H1 (cell line): ENCODE data around the gene OR9I1. TPM values are rescaled to one million over a fixed set of nuclear protein-coding genes. Genes with fewer than 3 reads are reported as not detected.

Source experiments
- BCL11A ChIP-seq, 2 experiments: IDR thresholded peaks; one replicate each; pipeline ENCODE4 v1.6.1; 2011; ENCODE audit warnings: low read depth in 2 of 2, low read length in 2 of 2, mild to moderate bottlenecking in 2 of 2
- CREB1 ChIP-seq: IDR thresholded peaks from 2 replicates; pipeline ENCODE4 v1.6.1; 2012; ENCODE audit warnings: inconsistent platforms
- HDAC6 ChIP-seq: IDR thresholded peaks from one replicate; pipeline ENCODE4 v1.7.1; 2012; ENCODE audit warnings: low read depth, mild to moderate bottlenecking, inconsistent platforms, low read length, moderate library complexity
- JUND ChIP-seq: IDR thresholded peaks from 2 replicates; pipeline ENCODE4 v1.6.1; 2011; ENCODE audit warnings: mild to moderate bottlenecking, improper control_type of control experiment, low read length
- NRF1 ChIP-seq: IDR thresholded peaks from 2 replicates; pipeline ENCODE4 v1.6.1; 2011; ENCODE audit warnings: mild to moderate bottlenecking, low read depth, low read length, improper control_type of control experiment
- POU5F1 ChIP-seq: IDR thresholded peaks from 2 replicates; pipeline ENCODE4 v1.6.1; 2011; ENCODE audit warnings: low read depth, mild to moderate bottlenecking, low read length, moderate library complexity
- RNF2 ChIP-seq: fragments of 200-900, 300-1000 bp; sonication (generic); IDR thresholded peaks from 2 replicates; pipeline ENCODE4 v1.7.1; 2016; ENCODE audit warnings: borderline replicate concordance, low read depth, mild to moderate bottlenecking, antibody characterized with exemption, low read length; ENCODE audit not compliant: poor library complexity, severe bottlenecking; ENCODE audit errors: missing control alignments
- SIN3A ChIP-seq, 2 experiments: IDR thresholded peaks in 1 of 2; conservative IDR thresholded peaks in 1 of 2; 2 replicates each; pipeline ENCODE4 v1.6.1; 2011 to 2012; ENCODE audit warnings: low read length in 2 of 2, improper control_type of control experiment in 1 of 2, low read depth in 1 of 2, mild to moderate bottlenecking in 1 of 2
- SRF ChIP-seq: IDR thresholded peaks from 2 replicates; pipeline ENCODE4 v1.6.1; 2011; ENCODE audit warnings: mild to moderate bottlenecking, low read depth, low read length, moderate library complexity
- polyA plus RNA-seq, 7 experiments: library from polyadenylated mRNA; depleted of rRNA in 3 of 7; stranded (reverse) in 5 of 7; unstranded in 2 of 7; fragments of >200 nt in 5 of 7; fragments of 200-250 nt in 2 of 7; gene quantifications; 1 replicate in 5 of 7; 2 replicates in 1 of 7; 4 replicates in 1 of 7; pipeline versions ENCODE4 v1.2.1 to v1.2.3, GENCODE V29; 2011 to 2013; ENCODE audit warnings: missing spikeins in 2 of 7, mixed read lengths in 2 of 7
- total RNA-seq: library from RNA; stranded (reverse); fragmentation: NEBNext Ultra II Directional; extraction: Animal tissue kit (Norgen Biotek cat#: 25700); gene quantifications from 2 replicates; pipeline ENCODE4 v1.2.1, GENCODE V29; 2021
- TF ChIP-seq, protein P1 (sequence below): fragments of 300-600 bp; sonication (generic); IDR thresholded peaks from 2 replicates; pipeline ENCODE4 v1.7.1; 2012; ENCODE audit warnings: low read length, moderate library complexity, mild to moderate bottlenecking, inconsistent platforms; ENCODE audit not compliant: insufficient replicate concordance
- TF ChIP-seq, protein P2 (sequence below): IDR thresholded peaks from 2 replicates; pipeline ENCODE4 v1.6.1; 2011; ENCODE audit warnings: low read length, improper control_type of control experiment

Gene OR9I1
- total and polyA plus RNA-seq, 2 of the 8 experiments (the other 6 are each of a cell fraction or from before 2014, with no cell fraction given) = not detected

DNA sequence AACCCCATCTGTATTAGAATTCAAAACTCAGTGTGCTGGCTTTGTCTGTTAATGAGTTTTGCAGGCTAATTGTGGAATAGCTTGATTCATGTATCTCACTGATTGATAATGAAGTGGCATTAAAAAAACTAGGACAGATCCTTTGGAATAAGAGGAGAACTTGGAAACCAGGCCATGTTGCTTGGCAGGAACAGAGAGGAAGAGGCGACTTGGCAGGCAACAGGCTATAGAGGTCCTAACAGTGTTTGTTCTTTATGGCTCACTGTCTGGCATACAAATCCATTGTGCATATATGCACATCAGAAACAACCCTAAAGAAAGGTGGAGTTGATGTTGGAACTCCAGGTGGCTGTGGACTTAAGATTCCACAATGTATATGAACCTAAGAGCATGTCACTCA is 17.4 kb upstream of the OR9I1 start (continued):
- TF ChIP-seq, protein P1, sequence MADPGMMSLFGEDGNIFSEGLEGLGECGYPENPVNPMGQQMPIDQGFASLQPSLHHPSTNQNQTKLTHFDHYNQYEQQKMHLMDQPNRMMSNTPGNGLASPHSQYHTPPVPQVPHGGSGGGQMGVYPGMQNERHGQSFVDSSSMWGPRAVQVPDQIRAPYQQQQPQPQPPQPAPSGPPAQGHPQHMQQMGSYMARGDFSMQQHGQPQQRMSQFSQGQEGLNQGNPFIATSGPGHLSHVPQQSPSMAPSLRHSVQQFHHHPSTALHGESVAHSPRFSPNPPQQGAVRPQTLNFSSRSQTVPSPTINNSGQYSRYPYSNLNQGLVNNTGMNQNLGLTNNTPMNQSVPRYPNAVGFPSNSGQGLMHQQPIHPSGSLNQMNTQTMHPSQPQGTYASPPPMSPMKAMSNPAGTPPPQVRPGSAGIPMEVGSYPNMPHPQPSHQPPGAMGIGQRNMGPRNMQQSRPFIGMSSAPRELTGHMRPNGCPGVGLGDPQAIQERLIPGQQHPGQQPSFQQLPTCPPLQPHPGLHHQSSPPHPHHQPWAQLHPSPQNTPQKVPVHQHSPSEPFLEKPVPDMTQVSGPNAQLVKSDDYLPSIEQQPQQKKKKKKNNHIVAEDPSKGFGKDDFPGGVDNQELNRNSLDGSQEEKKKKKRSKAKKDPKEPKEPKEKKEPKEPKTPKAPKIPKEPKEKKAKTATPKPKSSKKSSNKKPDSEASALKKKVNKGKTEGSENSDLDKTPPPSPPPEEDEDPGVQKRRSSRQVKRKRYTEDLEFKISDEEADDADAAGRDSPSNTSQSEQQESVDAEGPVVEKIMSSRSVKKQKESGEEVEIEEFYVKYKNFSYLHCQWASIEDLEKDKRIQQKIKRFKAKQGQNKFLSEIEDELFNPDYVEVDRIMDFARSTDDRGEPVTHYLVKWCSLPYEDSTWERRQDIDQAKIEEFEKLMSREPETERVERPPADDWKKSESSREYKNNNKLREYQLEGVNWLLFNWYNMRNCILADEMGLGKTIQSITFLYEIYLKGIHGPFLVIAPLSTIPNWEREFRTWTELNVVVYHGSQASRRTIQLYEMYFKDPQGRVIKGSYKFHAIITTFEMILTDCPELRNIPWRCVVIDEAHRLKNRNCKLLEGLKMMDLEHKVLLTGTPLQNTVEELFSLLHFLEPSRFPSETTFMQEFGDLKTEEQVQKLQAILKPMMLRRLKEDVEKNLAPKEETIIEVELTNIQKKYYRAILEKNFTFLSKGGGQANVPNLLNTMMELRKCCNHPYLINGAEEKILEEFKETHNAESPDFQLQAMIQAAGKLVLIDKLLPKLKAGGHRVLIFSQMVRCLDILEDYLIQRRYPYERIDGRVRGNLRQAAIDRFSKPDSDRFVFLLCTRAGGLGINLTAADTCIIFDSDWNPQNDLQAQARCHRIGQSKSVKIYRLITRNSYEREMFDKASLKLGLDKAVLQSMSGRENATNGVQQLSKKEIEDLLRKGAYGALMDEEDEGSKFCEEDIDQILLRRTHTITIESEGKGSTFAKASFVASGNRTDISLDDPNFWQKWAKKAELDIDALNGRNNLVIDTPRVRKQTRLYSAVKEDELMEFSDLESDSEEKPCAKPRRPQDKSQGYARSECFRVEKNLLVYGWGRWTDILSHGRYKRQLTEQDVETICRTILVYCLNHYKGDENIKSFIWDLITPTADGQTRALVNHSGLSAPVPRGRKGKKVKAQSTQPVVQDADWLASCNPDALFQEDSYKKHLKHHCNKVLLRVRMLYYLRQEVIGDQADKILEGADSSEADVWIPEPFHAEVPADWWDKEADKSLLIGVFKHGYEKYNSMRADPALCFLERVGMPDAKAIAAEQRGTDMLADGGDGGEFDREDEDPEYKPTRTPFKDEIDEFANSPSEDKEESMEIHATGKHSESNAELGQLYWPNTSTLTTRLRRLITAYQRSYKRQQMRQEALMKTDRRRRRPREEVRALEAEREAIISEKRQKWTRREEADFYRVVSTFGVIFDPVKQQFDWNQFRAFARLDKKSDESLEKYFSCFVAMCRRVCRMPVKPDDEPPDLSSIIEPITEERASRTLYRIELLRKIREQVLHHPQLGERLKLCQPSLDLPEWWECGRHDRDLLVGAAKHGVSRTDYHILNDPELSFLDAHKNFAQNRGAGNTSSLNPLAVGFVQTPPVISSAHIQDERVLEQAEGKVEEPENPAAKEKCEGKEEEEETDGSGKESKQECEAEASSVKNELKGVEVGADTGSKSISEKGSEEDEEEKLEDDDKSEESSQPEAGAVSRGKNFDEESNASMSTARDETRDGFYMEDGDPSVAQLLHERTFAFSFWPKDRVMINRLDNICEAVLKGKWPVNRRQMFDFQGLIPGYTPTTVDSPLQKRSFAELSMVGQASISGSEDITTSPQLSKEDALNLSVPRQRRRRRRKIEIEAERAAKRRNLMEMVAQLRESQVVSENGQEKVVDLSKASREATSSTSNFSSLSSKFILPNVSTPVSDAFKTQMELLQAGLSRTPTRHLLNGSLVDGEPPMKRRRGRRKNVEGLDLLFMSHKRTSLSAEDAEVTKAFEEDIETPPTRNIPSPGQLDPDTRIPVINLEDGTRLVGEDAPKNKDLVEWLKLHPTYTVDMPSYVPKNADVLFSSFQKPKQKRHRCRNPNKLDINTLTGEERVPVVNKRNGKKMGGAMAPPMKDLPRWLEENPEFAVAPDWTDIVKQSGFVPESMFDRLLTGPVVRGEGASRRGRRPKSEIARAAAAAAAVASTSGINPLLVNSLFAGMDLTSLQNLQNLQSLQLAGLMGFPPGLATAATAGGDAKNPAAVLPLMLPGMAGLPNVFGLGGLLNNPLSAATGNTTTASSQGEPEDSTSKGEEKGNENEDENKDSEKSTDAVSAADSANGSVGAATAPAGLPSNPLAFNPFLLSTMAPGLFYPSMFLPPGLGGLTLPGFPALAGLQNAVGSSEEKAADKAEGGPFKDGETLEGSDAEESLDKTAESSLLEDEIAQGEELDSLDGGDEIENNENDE = no peak
- TF ChIP-seq SIN3A (conservative IDR thresholded peaks at IDR 0.05 in 1 of 2, IDR thresholded peaks at IDR 0.05 in 1 of 2; ENCODE audit: low read depth in 1 of 2, low read length in 2 of 2) (no peak), RNF2 (no peak), POU5F1 (no peak), SRF (no peak), NRF1 (no peak), BCL11A (IDR thresholded peaks at IDR 0.05; ENCODE audit: low read depth in 2 of 2, low read length in 2 of 2) (no peak), HDAC6 (no peak), CREB1 (no peak), JUND (no peak)
- TF ChIP-seq, protein P2, sequence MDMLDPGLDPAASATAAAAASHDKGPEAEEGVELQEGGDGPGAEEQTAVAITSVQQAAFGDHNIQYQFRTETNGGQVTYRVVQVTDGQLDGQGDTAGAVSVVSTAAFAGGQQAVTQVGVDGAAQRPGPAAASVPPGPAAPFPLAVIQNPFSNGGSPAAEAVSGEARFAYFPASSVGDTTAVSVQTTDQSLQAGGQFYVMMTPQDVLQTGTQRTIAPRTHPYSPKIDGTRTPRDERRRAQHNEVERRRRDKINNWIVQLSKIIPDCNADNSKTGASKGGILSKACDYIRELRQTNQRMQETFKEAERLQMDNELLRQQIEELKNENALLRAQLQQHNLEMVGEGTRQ = no peak
